K562 (cell line): ENCODE results near the gene POLR2C. TPM values are rescaled to one million over a fixed set of nuclear protein-coding genes. Genes with fewer than 3 reads are reported as not detected.
"Not testable (repeated sequence)": the region's sequence is repeated elsewhere in the genome, so short reads cannot be mapped to it uniquely, and the experiment has no call there.

ENCODE experiments used
- ATAC-seq: fragments of 200-7000 bp; cut with Tn5 transposase; 3 replicates; pipeline ENCODE4 v1.9.1; 2020; ENCODE audit warnings: moderate library complexity
- BruUV-seq: library from RNA; stranded (reverse); fragments of 400-500 nt; replicated peaks from 2 replicates; lab custom pipeline; 2021; lab: Mats Ljungman, UMichigan
- CTCF ChIA-PET: fragments of 300-600 bp; formaldehyde crosslinking; extraction: SDS; loops from one replicate; lab custom pipeline; 2021; ENCODE audit warnings: low intra/inter-chr PET ratio; lab: Yijun Ruan, JAX
- POLR2A ChIA-PET: fragments of 300-600, 350-650 bp; sonication (Branson Sonifier 250); formaldehyde crosslinking; extraction: SDS; loops from one replicate; lab custom pipeline; 2021; ENCODE audit warnings: antibody characterized with exemption, inconsistent platforms; lab: Yijun Ruan, JAX
- DNase-seq, 4 experiments: peaks; one replicate each; pipeline versions ENCODE4 v3.0.0 to v3.0.0-alpha.2; 2011 to 2018; ENCODE audit warnings: low spot score in 3 of 4, mixed read lengths in 3 of 4; ENCODE audit errors: extremely low read depth in 1 of 4
- FAIRE-seq: peaks from 2 replicates; lab custom pipeline; 2011; peaks lifted over from hg19 to GRCh38; lab: Jason Lieb, UNC
- H2AFZ ChIP-seq: 2 replicates; pipeline ENCODE4 v1.6.0; 2011; ENCODE audit warnings: low read depth, low read length, control low read depth, inconsistent platforms
- H3K27ac ChIP-seq: fragments of 200-600 bp; 3 replicates; pipeline ENCODE4 v1.8.0; 2011; ENCODE audit warnings: low read depth, mild to moderate bottlenecking, control low read depth, inconsistent platforms, low read length, moderate library complexity, mixed read lengths; ENCODE audit errors: extremely low read depth
- H3K27me3 ChIP-seq, 2 experiments: fragments of 300-600 bp in 1 of 2; 2 replicates in 1 of 2; 3 replicates in 1 of 2; pipeline versions ENCODE4 v1.6.0 to v1.8.0; 2011; ENCODE audit warnings: inconsistent platforms in 2 of 2, low read length in 2 of 2, mild to moderate bottlenecking in 1 of 2, mixed read lengths in 1 of 2, moderate library complexity in 1 of 2; ENCODE audit not compliant: control insufficient read depth in 2 of 2, insufficient read depth in 2 of 2
- H3K36me3 ChIP-seq: fragments of 300-600 bp; 3 replicates; pipeline ENCODE4 v1.8.0; 2011; ENCODE audit warnings: mild to moderate bottlenecking, low read length, inconsistent platforms; ENCODE audit not compliant: control insufficient read depth, insufficient read depth
- H3K4me1 ChIP-seq, 2 experiments: fragments of 200-600 bp in 1 of 2; replicated peaks in 1 of 2; 2 replicates in 1 of 2; 3 replicates in 1 of 2; pipeline versions ENCODE4 v1.5.1 to v1.8.0; 2011; ENCODE audit warnings: inconsistent platforms in 2 of 2, low read length in 2 of 2, mild to moderate bottlenecking in 1 of 2, mixed read lengths in 1 of 2, moderate library complexity in 1 of 2; ENCODE audit not compliant: control insufficient read depth in 2 of 2, insufficient read depth in 2 of 2
- H3K4me2 ChIP-seq: 2 replicates; pipeline ENCODE4 v1.6.1; 2011; ENCODE audit warnings: low read length, control low read depth, inconsistent platforms, mixed read lengths; ENCODE audit not compliant: insufficient read depth
- H3K4me3 ChIP-seq: fragments of 200-600 bp; sonication (generic), shearing (Covaris generic); 2 replicates; pipeline ENCODE4 v1.5.1; 2016; ENCODE audit warnings: control low read depth, inconsistent platforms
- H3K79me2 ChIP-seq: fragments of 200-600 bp; 3 replicates; pipeline ENCODE4 v1.8.0; 2011; ENCODE audit warnings: low read length, inconsistent platforms; ENCODE audit not compliant: control insufficient read depth, insufficient read depth
- H3K9ac ChIP-seq, 2 experiments: 2 replicates each; pipeline versions ENCODE4 v1.6.0 to v1.6.1; 2011; ENCODE audit warnings: low read depth in 2 of 2, low read length in 2 of 2, control low read depth in 1 of 2, inconsistent platforms in 1 of 2, mild to moderate bottlenecking in 1 of 2, mixed read lengths in 1 of 2; ENCODE audit not compliant: insufficient read depth in 1 of 2
- H3K9me1 ChIP-seq: one replicate; pipeline ENCODE4 v1.6.0; 2011; ENCODE audit warnings: inconsistent platforms, mild to moderate bottlenecking, low read length, moderate library complexity; ENCODE audit not compliant: control insufficient read depth, insufficient read depth
- H3K9me3 ChIP-seq: replicated peaks from 2 replicates; pipeline ENCODE4 v1.5.1; 2011; ENCODE audit warnings: low read depth, low read length, inconsistent platforms; ENCODE audit not compliant: control insufficient read depth, insufficient read depth
- H4K20me1 ChIP-seq: replicated peaks from 2 replicates; pipeline ENCODE4 v1.6.1; 2011; ENCODE audit warnings: low read length, inconsistent platforms, mixed read lengths; ENCODE audit not compliant: control insufficient read depth, insufficient read depth
- TAF7 ChIP-seq: fragments of 450-650 bp; IDR thresholded peaks from 2 replicates; pipeline ENCODE4 v1.6.1; 2016; ENCODE audit warnings: missing genetic modification characterization, missing compliant biosample characterization
- WGBS: fragments of 100-300 bp; shearing (Covaris generic); methylation state at CpG from one replicate; pipeline ENCODE4 v1.1.6; 2016; ENCODE audit warnings: low coverage, mixed read lengths; ENCODE audit not compliant: insufficient coverage; ENCODE audit errors: missing lambda C conversion rate; 5-methylcytosine and 5-hydroxymethylcytosine counted together
- in situ Hi-C: fragments of 300-500 bp; cut with MboI; formaldehyde crosslinking; loops from 4 replicates; pipeline ENCODE4 v1.15.0; 2018; ENCODE audit warnings: inconsistent platforms, mixed read lengths
- intact Hi-C: fragments of 100-400 bp; cut with micrococcal nuclease; formaldehyde crosslinking; loops from 2 replicates; pipeline ENCODE4 v1.14.2; 2022
- polyA plus RNA-seq, 8 experiments: library from polyadenylated mRNA; depleted of rRNA in 4 of 8; stranded (reverse) in 5 of 8; unstranded in 3 of 8; fragments of >200 nt; fragmentation: Nextera tagmentation in 2 of 8; fragmentation: Illumina TruSeq in 1 of 8; extraction: Ambion mirVana in 2 of 8; extraction: Trizol in 1 of 8; gene quantifications; 2 replicates each; pipeline versions ENCODE4 v1.2.1 to v1.2.3, GENCODE V29; 2011 to 2014; ENCODE audit warnings: inconsistent platforms in 1 of 8, missing spikeins in 1 of 8
- total RNA-seq, 7 experiments: library from RNA; depleted of rRNA in 6 of 7; stranded (reverse); fragments of >200 nt in 6 of 7; fragmentation: Illumina TruSeq in 2 of 7; extraction: Trizol in 2 of 7; gene quantifications; 2 replicates each; pipeline versions ENCODE4 v1.2.1 to v1.2.3, GENCODE V29; 2011 to 2021; ENCODE audit warnings: low replicate concordance in 1 of 7
- TF ChIP-seq, protein P1 (sequence below): sonication (generic); formaldehyde crosslinking; IDR thresholded peaks from 2 replicates; pipeline ENCODE4 v1.8.0; 2023; ENCODE audit warnings: missing genetic modification reagents, mild to moderate bottlenecking, borderline replicate concordance

Gene POLR2C
- total and polyA plus RNA-seq, 9 of the 15 experiments (the other 6 are each of a cell fraction or from before 2014, with no cell fraction given) = 70.3 to 163 (median 92.3) TPM

DNA sequence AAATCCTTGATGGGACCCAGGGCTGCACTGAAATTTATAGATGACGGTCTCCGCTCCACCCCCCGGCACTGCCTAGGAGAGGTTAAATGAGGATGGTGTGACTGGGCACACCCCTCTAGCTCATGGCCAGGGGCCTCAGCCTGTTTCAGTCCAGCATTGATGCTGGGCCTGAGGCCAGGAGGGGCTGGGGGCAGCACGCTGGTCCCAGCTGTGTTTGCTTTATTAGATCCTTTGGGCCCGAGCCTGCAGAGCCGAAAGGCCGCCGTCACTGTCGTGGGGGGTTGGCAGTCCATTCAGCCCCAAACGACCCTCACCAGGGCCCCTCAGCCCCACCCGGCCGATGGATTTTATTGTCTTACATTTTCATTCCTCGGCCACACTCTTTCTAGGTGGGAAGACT lies 34.6 kb downstream of the POLR2C start (continued):
- TF ChIP-seq, protein P1, sequence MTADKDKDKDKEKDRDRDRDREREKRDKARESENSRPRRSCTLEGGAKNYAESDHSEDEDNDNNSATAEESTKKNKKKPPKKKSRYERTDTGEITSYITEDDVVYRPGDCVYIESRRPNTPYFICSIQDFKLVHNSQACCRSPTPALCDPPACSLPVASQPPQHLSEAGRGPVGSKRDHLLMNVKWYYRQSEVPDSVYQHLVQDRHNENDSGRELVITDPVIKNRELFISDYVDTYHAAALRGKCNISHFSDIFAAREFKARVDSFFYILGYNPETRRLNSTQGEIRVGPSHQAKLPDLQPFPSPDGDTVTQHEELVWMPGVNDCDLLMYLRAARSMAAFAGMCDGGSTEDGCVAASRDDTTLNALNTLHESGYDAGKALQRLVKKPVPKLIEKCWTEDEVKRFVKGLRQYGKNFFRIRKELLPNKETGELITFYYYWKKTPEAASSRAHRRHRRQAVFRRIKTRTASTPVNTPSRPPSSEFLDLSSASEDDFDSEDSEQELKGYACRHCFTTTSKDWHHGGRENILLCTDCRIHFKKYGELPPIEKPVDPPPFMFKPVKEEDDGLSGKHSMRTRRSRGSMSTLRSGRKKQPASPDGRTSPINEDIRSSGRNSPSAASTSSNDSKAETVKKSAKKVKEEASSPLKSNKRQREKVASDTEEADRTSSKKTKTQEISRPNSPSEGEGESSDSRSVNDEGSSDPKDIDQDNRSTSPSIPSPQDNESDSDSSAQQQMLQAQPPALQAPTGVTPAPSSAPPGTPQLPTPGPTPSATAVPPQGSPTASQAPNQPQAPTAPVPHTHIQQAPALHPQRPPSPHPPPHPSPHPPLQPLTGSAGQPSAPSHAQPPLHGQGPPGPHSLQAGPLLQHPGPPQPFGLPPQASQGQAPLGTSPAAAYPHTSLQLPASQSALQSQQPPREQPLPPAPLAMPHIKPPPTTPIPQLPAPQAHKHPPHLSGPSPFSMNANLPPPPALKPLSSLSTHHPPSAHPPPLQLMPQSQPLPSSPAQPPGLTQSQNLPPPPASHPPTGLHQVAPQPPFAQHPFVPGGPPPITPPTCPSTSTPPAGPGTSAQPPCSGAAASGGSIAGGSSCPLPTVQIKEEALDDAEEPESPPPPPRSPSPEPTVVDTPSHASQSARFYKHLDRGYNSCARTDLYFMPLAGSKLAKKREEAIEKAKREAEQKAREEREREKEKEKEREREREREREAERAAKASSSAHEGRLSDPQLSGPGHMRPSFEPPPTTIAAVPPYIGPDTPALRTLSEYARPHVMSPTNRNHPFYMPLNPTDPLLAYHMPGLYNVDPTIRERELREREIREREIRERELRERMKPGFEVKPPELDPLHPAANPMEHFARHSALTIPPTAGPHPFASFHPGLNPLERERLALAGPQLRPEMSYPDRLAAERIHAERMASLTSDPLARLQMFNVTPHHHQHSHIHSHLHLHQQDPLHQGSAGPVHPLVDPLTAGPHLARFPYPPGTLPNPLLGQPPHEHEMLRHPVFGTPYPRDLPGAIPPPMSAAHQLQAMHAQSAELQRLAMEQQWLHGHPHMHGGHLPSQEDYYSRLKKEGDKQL = no peak

DNA sequence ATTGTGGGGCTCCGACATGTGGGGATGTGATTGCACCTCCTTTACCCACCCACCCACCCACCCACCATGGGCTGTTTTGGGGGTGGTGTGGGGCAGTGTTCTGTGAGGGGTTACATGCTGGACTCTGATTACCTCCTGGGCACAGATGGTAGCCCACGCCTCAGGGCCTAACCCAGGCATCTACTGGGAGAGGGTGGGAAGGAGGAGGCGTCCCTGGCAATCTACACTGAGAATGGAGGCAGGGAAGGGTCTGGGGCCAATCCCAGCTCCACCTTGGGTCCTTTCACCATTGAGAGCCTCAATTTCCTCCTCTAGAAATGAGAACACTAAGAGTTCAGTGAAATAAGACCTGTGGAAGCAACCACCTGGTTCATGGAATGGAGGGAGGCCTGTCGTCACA lies 35.6 kb downstream of the POLR2C start:
- Histone ChIP-seq H3K9me3 (no peaks in the 10 kb centered on the region), H3K36me3 (no peaks in the 10 kb centered on the region), H2AFZ (no peak overlapping the region)
- ATAC-seq = no peak
- no peak for TF ChIP-seq TAF7 (tag)
- TF ChIP-seq, all 486 proteins: peak for 0
- Histone ChIP-seq H3K4me3 (no peak overlapping the region), H3K9me1 (no peaks in the 10 kb centered on the region), H3K27ac (no peak overlapping the region), H3K4me2 (no peak overlapping the region), H4K20me1 (no peaks in the 10 kb centered on the region), H3K27me3 (peaks cover 0 to 7% of the 10 kb centered on the region in 2 experiments; a peak in 3 of 5 replicates), H3K9ac (no peak overlapping the region), H3K4me1 (peaks cover 3 to 10% of the 10 kb centered on the region in 2 experiments; a peak in 3 of 5 replicates), H3K79me2 (no peaks in the 10 kb centered on the region)
- in situ Hi-C loops = no loop called here
- POLR2A ChIA-PET = no interaction called here
- CTCF ChIA-PET = no interaction called here
- no TSS peak for BruUV-seq
- FAIRE-seq = no peak
- intact Hi-C loops = no loop called here
- DNase-seq = no peak
- 16% methylated on average over 3 of the region's 4 CpGs for WGBS

DNA sequence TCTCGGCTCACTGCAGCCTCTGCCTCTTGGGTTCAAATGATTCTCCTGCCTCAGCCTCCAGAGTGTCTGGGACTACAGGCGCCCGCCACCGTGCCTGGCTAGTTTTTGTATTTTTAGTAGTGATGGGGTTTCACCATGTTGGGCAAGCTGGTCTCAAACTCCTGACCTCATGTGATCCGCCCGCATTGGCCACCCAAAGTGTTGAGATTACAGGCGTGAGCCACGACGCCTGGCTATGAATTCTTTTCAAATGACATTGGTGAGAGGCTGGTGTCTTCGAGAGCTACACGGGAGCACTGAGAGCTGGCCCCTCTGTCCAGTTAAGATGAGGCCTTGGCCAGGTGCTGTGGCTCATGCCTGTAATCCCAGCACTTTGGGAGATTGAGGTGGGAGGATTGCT lies 37.5 kb downstream of the POLR2C start:
- H3K27ac ChIP-seq, DNase-seq, H4K20me1 ChIP-seq, intact Hi-C loops, H3K9ac ChIP-seq, BruUV-seq, H3K4me3 ChIP-seq, H3K4me2 ChIP-seq, in situ Hi-C loops, H3K9me3 ChIP-seq, CTCF ChIA-PET, H3K9me1 ChIP-seq, H3K79me2 ChIP-seq, H3K36me3 ChIP-seq, ATAC-seq, H3K4me1 ChIP-seq, FAIRE-seq, H2AFZ ChIP-seq: not testable (repeated sequence)
- POLR2A ChIA-PET = interaction anchor here (0.7 to 1.3 kb wide), 2 partner anchors 13 to 14 kb away, joined by 4 read pairs; partner anchors contain the start of gene DOK4
- peaks cover 0 to 17% of the 10 kb centered on the region in 2 experiments; a peak in 3 of 5 replicates for H3K27me3 ChIP-seq
- WGBS = 48% methylated on average over 11 of the region's 11 CpGs
